HS-27A (cell line): ENCODE measurements around the gene ODR4.
"Not testable (repeated sequence)": the region's sequence is repeated elsewhere in the genome, so short reads cannot be mapped to it uniquely, and the experiment has no call there.

ENCODE experiments used
- DNase-seq: peaks from one replicate; pipeline ENCODE4 v3.0.0-alpha.2; 2012; ENCODE audit warnings: low read depth, missing footprints

Gene ODR4

GRCh38 chr1:186375152-186375928 lies at the start of gene ODR4, which contains the start of gene TPR:
Gene ODR4 (plus strand): TSS chr1:186375838. CDS start chr1:186379786, 3,948 bp downstream.
Gene TPR (minus strand): TSS chr1:186375253. CDS start chr1:186375028, 225 bp downstream.
- peak; percentile 97 for DNase-seq

GRCh38 chr1:186326009-186326408 lies 49.6 kb upstream of the ODR4 start:
- no peak for DNase-seq

GRCh38 chr1:186327331-186327730 lies 48.3 kb upstream of the ODR4 start:
- DNase-seq = no peak

GRCh38 chr1:186330758-186331157 lies 44.9 kb upstream of the ODR4 start:
- no peak for DNase-seq

- DNase-seq = no peak
These were observed 38.1 kb upstream of the ODR4 start for GRCh38 chr1:186337554-186337953.

- DNase-seq = no peak
These were observed 34.9 kb upstream of the ODR4 start for GRCh38 chr1:186340772-186341171.

- DNase-seq = not testable (repeated sequence)
These were observed 27.6 kb upstream of the ODR4 start for GRCh38 chr1:186347837-186348691.

GRCh38 chr1:186374303-186375151 lies 1.1 kb upstream of the ODR4 start:
- no peak for DNase-seq

GRCh38 chr1:186375929-186376319 lies 286 bp downstream of the ODR4 start:
- DNase-seq = no peak

GRCh38 chr1:186386725-186387383 lies 11.2 kb downstream of the ODR4 start:
- DNase-seq = no peak

- DNase-seq = no peak
These were observed 15.3 kb downstream of the ODR4 start for GRCh38 chr1:186390925-186391324.

GRCh38 chr1:186391841-186392240 lies 16.2 kb downstream of the ODR4 start:
- DNase-seq = no peak

- not testable (repeated sequence) for DNase-seq
These were observed 17.1 kb downstream of the ODR4 start for GRCh38 chr1:186392711-186393110.

GRCh38 chr1:186401446-186401845 lies 25.8 kb downstream of the ODR4 start:
- DNase-seq = not testable (repeated sequence)

- DNase-seq = no peak
These were observed 28.0 kb downstream of the ODR4 start for GRCh38 chr1:186403632-186404031.

GRCh38 chr1:186404454-186405051 lies 28.9 kb downstream of the ODR4 start:
- no peak for DNase-seq

GRCh38 chr1:186409091-186409490 lies 33.5 kb downstream of the ODR4 start:
- DNase-seq = no peak

GRCh38 chr1:186413319-186413718 lies 37.7 kb downstream of the ODR4 start:
- no peak for DNase-seq

- DNase-seq = no peak
These were observed 42.9 kb downstream of the ODR4 start for GRCh38 chr1:186418503-186418902.

GRCh38 chr1:186420311-186420710 lies 44.7 kb downstream of the ODR4 start:
- DNase-seq = no peak

GRCh38 chr1:186420923-186421322 lies 45.3 kb downstream of the ODR4 start:
- no peak for DNase-seq
